ENCODE measurements around the gene SP140. TPM values are rescaled to one million over a fixed set of nuclear protein-coding genes. Genes with fewer than 3 reads are reported as not detected.

Gene SP140
- total and polyA plus RNA-seq, 2 of the 13 experiments (the other 11 are each of a cell fraction or from before 2014, with no cell fraction given) = 0.57 to 0.80 TPM

- TF ChIP-seq ZNF691 (CRISPR knock-in tag; IDR thresholded peaks at IDR 0.05; ENCODE audit: borderline replicate concordance, low read depth) (peak; percentile 68; the same call in 1 of the 2 replicates), PAWR (CRISPR knock-in tag; IDR thresholded peaks at IDR 0.05; ENCODE audit: borderline replicate concordance) (0 out of 2 replicates have a peak, but pooled peaks have one; percentile 2), CCDC6 (CRISPR knock-in tag; IDR thresholded peaks at IDR 0.05) (peak; percentile 46; the same call in 1 of the 2 replicates), ZFP91 (CRISPR knock-in tag; IDR thresholded peaks at IDR 0.05; ENCODE audit: borderline replicate concordance) (peak; percentile 50; the same call in 1 of the 2 replicates), RAD51 (IDR thresholded peaks at IDR 0.05; ENCODE audit: borderline replicate concordance) (no peak), ZNF563 (CRISPR knock-in tag; IDR thresholded peaks at IDR 0.05) (peak; percentile 69; the same call in 1 of the 2 replicates), ATF7-NPFF (CRISPR knock-in tag; IDR thresholded peaks at IDR 0.05; ENCODE audit: low read depth) (0 out of 2 replicates have a peak, but pooled peaks have one; percentile 29), MED1 (CRISPR knock-in tag; IDR thresholded peaks at IDR 0.05) (peak; percentile 41; the same call in 1 of the 2 replicates), MLX (CRISPR knock-in tag; IDR thresholded peaks at IDR 0.05) (peak; percentile 63; the same call in 1 of the 2 replicates), ZNF414 (CRISPR knock-in tag; IDR thresholded peaks at IDR 0.05) (0 out of 2 replicates have a peak, but pooled peaks have one; percentile 41), CTCF (CRISPR knock-in tag; IDR thresholded peaks at IDR 0.05) (peak; percentile 91), ZSCAN9 (CRISPR knock-in tag; IDR thresholded peaks at IDR 0.05; ENCODE audit: borderline replicate concordance) (0 out of 2 replicates have a peak, but pooled peaks have one; percentile 47), FOXA1 (IDR thresholded peaks at IDR 0.05) (no peak), FOXA1 (CRISPR knock-in tag; IDR thresholded peaks at IDR 0.05) (peak; percentile 25; the same call in 1 of the 2 replicates), TARDBP (CRISPR knock-in tag; IDR thresholded peaks at IDR 0.05) (peak; percentile 76), SOX5 (CRISPR knock-in tag; IDR thresholded peaks at IDR 0.05; ENCODE audit: borderline replicate concordance) (no peak), HMGXB4 (CRISPR knock-in tag; IDR thresholded peaks at IDR 0.05; ENCODE audit: borderline replicate concordance in 1 of 2, low read depth in 1 of 2) (peak; percentile 45 to 92; a peak in 1 of 4 replicates), BRD4 (CRISPR knock-in tag; IDR thresholded peaks at IDR 0.05) (peak; percentile 88), GABPB1 (CRISPR knock-in tag; IDR thresholded peaks at IDR 0.05) (peak; percentile 80), ZNF430 (CRISPR knock-in tag; IDR thresholded peaks at IDR 0.05) (no peak)
Measured at GRCh38 chr2:230323385-230324106, 98.0 kb downstream of the SP140 start (continued).
